Panc1 (cell line): ENCODE data around the gene IDH2. TPM values are rescaled to one million over a fixed set of nuclear protein-coding genes. Genes with fewer than 3 reads are reported as not detected.

Experiments used
- ATAC-seq: fragments of 200-7000 bp; cut with Tn5 transposase; 2 replicates; pipeline ENCODE4 v1.9.1; 2020; ENCODE audit warnings: mild to moderate bottlenecking, moderate library complexity
- BruUV-seq: library from RNA; stranded (reverse); fragments of 400-500 nt; replicated peaks from 2 replicates; lab custom pipeline; 2021; lab: Mats Ljungman, UMichigan
- CTCF ChIA-PET: fragments of 300-600 bp; sonication (Branson Sonifier 250); formaldehyde crosslinking; loops from one replicate; lab custom pipeline; 2022; ENCODE audit warnings: antibody characterized with exemption; lab: Charles Lee
- POLR2A ChIA-PET: fragments of 300-600 bp; sonication (Branson Sonifier 250); formaldehyde crosslinking; loops from one replicate; lab custom pipeline; 2022; ENCODE audit warnings: antibody characterized with exemption; lab: Charles Lee
- DNase-seq: peaks from one replicate; pipeline ENCODE4 v3.0.0-alpha.2; 2010; ENCODE audit warnings: low read depth, low spot score
- H3K27ac ChIP-seq: 2 replicates; pipeline ENCODE4 v1.5.1; 2011; ENCODE audit warnings: mild to moderate bottlenecking, low read length, inconsistent platforms
- H3K27me3 ChIP-seq: fragments of 200-500 bp; sonication (Bioruptor generic); 2 replicates; pipeline ENCODE4 v1.6.0; 2014; ENCODE audit warnings: low read length, inconsistent platforms; ENCODE audit not compliant: control insufficient read depth, insufficient read depth
- H3K36me3 ChIP-seq: fragments of 200-500 bp; sonication (Bioruptor generic); 2 replicates; pipeline ENCODE4 v1.5.1; 2014; ENCODE audit warnings: inconsistent platforms, mild to moderate bottlenecking, low read length, moderate library complexity; ENCODE audit not compliant: control insufficient read depth, insufficient read depth
- H3K4me1 ChIP-seq: 2 replicates; pipeline ENCODE4 v1.5.1; 2011; ENCODE audit warnings: inconsistent platforms, mild to moderate bottlenecking, low read length, moderate library complexity; ENCODE audit not compliant: control insufficient read depth, insufficient read depth
- H3K4me3 ChIP-seq, 2 experiments: 2 replicates each; pipeline ENCODE4 v1.5.1; 2011 to 2012; ENCODE audit warnings: low read depth in 2 of 2, low read length in 2 of 2, mild to moderate bottlenecking in 2 of 2, inconsistent platforms in 1 of 2, moderate library complexity in 1 of 2
- H3K9me3 ChIP-seq: fragments of 200-500 bp; sonication (Bioruptor generic); 2 replicates; pipeline ENCODE4 v1.5.1; 2014; ENCODE audit warnings: low read depth, mild to moderate bottlenecking, inconsistent platforms, low read length, moderate library complexity; ENCODE audit not compliant: control insufficient read depth, insufficient read depth
- CTCF ChIP-seq: fragments of 450-650 bp; IDR thresholded peaks from 2 replicates; pipeline ENCODE4 v1.5.1; 2017; ENCODE audit warnings: mild to moderate bottlenecking
- POLR2AphosphoS5 ChIP-seq: IDR thresholded peaks from 2 replicates; pipeline ENCODE4 v1.6.1; 2012; ENCODE audit warnings: mild to moderate bottlenecking, low read depth, low read length, moderate library complexity
- REST ChIP-seq, 2 experiments: IDR thresholded peaks; 2 replicates each; pipeline ENCODE4 v1.6.1; 2011 to 2012; ENCODE audit warnings: low read depth in 2 of 2, control low read depth in 1 of 2, low read length in 1 of 2, mild to moderate bottlenecking in 1 of 2, moderate library complexity in 1 of 2; ENCODE audit not compliant: insufficient read depth in 1 of 2
- SIN3A ChIP-seq: IDR thresholded peaks from 2 replicates; pipeline ENCODE4 v1.6.1; 2012; ENCODE audit warnings: low read depth, mild to moderate bottlenecking, low read length, moderate library complexity, borderline replicate concordance; ENCODE audit not compliant: insufficient read depth
- TCF7L2 ChIP-seq: IDR thresholded peaks from 2 replicates; pipeline ENCODE4 v1.6.1; 2011; ENCODE audit warnings: mild to moderate bottlenecking, low read depth, low read length, inconsistent platforms
- in situ Hi-C: cut with HindIII; loops from 2 replicates; pipeline ENCODE4 v1.10.0; 2016; ENCODE audit warnings: low sequenced_read_pairs, low pct_unique_long_range_greater_than_20kb
- intact Hi-C: fragments of 100-400 bp; cut with micrococcal nuclease; formaldehyde crosslinking; loops from one replicate; pipeline ENCODE4 v1.10.0; 2022; ENCODE audit not compliant: unreplicated experiment
- total RNA-seq: library from RNA; stranded (reverse); gene quantifications from one replicate; pipeline ENCODE4 v1.2.1, GENCODE V29; 2021; ENCODE audit not compliant: unreplicated experiment

The IDH2 gene
- total RNA-seq, 1 experiment from 2014 or later = 197 TPM

GRCh38 chr15:90049666-90050604 is 52.3 kb downstream of the IDH2 start:
- TF ChIP-seq TCF7L2 (no peak), SIN3A (no peak), POLR2AphosphoS5 (no peak), REST (IDR thresholded peaks at IDR 0.05; ENCODE audit: insufficient read depth in 1 of 2, low read depth in 2 of 2, low read length in 1 of 2) (no peak), CTCF (no peak)
- Histone ChIP-seq H3K36me3 (no peaks in the 10 kb centered on the region), H3K4me3 (no peak overlapping the region), H3K27me3 (no peaks in the 10 kb centered on the region), H3K9me3 (no peaks in the 10 kb centered on the region), H3K27ac (no peak overlapping the region), H3K4me1 (peaks cover 3% of the 10 kb centered on the region; the same call in 1 of the 2 replicates)
- POLR2A ChIA-PET = no interaction called here
- in situ Hi-C loops (no loop called here), intact Hi-C loops (no loop called here)
- DNase-seq (no peak), ATAC-seq (no peak)
- BruUV-seq = no TSS peak
- CTCF ChIA-PET = no interaction called here

GRCh38 chr15:90049030-90049429 is 53.2 kb downstream of the IDH2 start:
- CTCF ChIA-PET = no interaction called here
- DNase-seq = no peak
- no TSS peak for BruUV-seq
- in situ Hi-C loops (no loop called here), intact Hi-C loops (no loop called here)
- no peak for ATAC-seq
- Histone ChIP-seq H3K4me1 (no peaks in the 10 kb centered on the region; the same call in 1 of the 2 replicates), H3K9me3 (no peaks in the 10 kb centered on the region), H3K4me3 (no peak overlapping the region), H3K27ac (no peak overlapping the region), H3K27me3 (no peaks in the 10 kb centered on the region), H3K36me3 (no peaks in the 10 kb centered on the region)
- no peak for TF ChIP-seq POLR2AphosphoS5
- no peak for TF ChIP-seq TCF7L2
- no peak for TF ChIP-seq CTCF
- TF ChIP-seq REST (IDR thresholded peaks at IDR 0.05; ENCODE audit: insufficient read depth in 1 of 2, low read depth in 2 of 2, low read length in 1 of 2) = no peak
- TF ChIP-seq SIN3A = no peak
- POLR2A ChIA-PET = no interaction called here
